NCI-H1048 (cell line): ENCODE data around the gene TRIM58.

Experiments
- DNase-seq: peaks from one replicate; lab custom pipeline; 2025; lab: John Stamatoyannopoulos, UW

TRIM58 gene, protein sequence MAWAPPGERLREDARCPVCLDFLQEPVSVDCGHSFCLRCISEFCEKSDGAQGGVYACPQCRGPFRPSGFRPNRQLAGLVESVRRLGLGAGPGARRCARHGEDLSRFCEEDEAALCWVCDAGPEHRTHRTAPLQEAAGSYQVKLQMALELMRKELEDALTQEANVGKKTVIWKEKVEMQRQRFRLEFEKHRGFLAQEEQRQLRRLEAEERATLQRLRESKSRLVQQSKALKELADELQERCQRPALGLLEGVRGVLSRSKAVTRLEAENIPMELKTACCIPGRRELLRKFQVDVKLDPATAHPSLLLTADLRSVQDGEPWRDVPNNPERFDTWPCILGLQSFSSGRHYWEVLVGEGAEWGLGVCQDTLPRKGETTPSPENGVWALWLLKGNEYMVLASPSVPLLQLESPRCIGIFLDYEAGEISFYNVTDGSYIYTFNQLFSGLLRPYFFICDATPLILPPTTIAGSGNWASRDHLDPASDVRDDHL

DNA sequence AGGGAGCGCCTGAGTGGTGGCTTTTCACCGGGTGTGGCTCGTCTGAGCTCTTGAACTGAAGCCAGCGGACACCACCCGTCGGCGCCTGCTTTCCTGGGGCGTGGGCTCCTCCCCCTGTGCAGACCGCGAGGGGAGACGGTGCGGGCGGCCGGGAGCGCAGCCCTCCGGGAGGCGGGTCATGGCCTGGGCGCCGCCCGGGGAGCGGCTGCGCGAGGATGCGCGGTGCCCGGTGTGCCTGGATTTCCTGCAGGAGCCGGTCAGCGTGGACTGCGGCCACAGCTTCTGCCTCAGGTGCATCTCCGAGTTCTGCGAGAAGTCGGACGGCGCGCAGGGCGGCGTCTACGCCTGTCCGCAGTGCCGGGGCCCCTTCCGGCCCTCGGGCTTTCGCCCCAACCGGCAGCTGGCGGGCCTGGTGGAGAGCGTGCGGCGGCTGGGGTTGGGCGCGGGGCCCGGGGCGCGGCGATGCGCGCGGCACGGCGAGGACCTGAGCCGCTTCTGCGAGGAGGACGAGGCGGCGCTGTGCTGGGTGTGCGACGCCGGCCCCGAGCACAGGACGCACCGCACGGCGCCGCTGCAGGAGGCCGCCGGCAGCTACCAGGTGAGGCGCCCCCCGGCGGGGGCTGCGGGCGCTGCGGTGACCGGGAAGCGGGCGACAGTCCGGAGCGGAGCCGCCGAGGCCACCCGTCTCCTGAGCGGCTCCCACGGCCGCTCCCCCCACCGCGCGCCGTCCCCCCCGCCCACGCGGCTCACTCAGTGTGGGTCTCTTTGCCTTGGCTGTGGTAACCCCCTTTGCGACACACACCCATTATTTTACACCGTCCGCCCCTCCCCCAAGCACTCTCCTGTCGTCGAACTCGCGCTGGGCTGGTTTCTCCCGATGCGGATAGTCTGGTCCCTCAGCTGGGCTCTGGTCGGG, at the start of gene TRIM58:
TSS of gene TRIM58 (plus strand) at position 119 of the 916 bp plus-strand sequence. CDS start at position 179, 60 bp downstream.
- peak; percentile 70 for DNase-seq

DNA sequence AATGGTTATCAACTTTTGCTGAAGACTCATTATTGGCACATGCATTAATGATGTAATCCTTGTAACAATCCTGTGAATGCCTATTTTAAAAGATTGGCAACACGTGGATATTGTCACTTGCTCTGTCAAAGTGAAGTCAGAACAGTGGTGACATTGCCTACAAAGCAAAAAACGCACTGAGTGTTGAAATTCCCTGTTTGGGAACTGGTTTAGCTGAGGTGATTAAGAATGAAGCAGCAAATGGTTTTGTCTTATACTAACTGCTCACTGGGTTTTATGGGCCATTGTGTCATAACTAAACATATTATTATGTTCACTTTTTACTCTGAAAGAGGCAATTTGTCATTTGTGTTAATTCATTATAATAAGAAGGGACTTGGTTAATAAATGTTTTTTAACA, 44.4 kb upstream of the TRIM58 start:
- DNase-seq = no peak

DNA sequence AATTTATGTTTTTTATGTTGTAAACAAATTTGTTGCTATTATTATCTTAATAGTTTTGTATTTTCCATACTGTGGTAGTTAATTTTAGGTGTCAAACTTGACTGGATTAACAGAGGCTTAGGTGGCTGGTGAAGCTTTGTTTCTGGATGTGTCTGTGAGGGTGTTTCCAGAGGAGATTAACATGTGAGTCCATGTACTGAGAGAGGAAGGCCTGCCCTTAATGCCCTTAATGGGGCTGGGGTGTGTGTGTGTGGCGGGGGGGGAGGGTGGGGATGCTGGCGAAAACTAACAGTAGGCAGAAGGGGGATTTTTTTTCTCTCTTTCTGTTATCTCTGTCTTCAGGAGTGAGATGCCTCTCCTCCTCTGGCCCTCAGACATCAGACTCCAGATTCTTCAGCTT, 34.9 kb upstream of the TRIM58 start:
- DNase-seq = no peak

DNA sequence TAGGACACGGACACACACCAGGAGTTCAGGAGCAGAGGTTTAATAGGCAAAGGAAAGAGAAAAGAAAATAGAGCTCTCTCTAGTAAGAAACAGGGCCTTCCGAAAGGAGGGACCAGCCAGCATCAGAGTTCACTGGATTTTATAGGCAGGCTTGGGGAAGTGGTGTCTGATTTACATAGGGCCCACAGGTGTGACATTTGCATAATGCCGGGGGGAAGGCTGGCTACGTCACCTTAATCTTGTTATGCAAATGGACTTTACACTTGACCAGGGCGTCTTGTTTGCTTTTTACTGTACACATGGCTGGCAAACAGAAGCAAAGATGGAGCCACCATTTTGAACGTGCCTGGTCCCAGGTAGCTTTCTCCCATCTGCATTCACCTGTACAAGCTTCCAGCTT, 33.0 kb upstream of the TRIM58 start, which contains the start of gene OR14A16:
TSS of gene OR14A16 (minus strand) at position 97 of the 400 bp plus-strand sequence. CDS start 8,390 bp downstream, outside the sequence.
- peak; percentile 85 for DNase-seq

DNA sequence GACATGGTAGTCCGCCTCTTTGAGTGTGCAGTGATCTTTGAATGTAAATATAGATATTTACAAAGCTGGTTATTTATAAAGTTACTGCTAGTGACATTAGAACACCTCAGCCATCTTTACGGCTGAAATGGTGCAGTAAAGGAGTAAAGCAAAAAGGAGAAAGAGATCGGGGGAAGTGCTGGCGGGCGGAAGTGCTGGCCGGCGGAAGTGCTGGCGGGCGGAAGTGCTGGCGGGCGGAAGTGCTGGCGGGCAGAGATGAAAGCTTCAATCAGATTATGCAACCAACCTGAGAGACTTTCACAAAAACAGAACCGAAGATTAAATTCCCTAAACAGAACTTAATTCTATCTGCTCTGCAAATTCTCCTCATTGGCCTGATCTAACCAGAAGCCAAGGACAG, 31.6 kb upstream of the TRIM58 start:
- no peak for DNase-seq

DNA sequence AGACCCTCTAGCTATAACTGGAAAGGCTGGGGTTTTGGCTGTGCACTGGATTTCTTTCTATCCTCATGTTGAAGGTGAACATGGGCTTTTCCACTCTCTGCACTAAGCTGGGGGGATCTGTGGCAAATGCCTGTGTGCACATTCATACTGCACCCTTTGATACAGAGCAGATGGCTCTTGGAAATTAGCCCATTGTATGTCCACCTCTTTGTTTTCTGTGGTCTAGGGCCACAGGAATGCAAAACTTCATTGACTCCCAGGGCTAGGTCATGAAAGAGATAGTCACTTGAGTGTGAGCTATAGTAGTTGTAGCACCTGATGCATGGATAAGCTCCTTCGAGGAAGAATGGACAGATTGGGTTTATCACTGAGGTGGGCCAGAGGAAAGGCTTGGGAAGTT, 27.3 kb upstream of the TRIM58 start:
- no peak for DNase-seq

DNA sequence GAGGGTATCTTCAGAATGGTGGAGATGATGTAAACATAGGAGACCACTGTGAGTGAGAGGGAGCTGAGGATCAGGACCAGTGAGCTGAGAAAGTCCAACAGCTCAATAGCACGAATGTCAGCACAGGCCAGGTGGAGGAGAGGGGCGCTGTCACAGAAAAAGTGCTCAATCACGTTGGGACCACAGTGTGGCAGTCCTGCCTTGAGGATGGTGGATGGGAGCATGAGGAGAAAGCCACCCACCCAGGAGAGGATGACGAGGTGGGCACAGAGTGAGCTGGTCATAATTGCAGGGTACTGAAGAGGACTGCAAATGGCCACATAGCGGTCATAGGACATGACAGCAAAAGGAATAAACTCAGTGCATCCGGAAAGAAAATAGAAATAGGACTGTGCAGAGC, 23.4 kb upstream of the TRIM58 start:
- no peak for DNase-seq

DNA sequence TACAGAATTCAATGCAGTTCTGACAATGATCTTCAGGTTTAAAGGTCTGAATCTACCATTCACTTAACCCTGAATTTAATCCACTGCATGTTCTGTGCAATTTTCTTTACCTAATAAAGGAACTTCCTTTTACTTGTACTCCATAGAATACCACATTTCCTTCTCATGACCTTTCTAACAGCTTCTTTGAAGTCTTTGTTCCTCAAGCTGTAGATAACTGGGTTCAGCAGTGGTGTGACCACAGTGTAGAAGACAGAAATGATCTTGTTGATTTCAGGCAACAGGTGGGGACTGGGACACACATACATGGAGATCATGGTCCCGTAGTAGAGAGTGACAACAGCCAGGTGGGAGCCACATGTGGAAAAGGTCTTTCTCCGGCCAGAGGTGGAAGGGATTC, 16.2 kb upstream of the TRIM58 start:
- no peak for DNase-seq

DNA sequence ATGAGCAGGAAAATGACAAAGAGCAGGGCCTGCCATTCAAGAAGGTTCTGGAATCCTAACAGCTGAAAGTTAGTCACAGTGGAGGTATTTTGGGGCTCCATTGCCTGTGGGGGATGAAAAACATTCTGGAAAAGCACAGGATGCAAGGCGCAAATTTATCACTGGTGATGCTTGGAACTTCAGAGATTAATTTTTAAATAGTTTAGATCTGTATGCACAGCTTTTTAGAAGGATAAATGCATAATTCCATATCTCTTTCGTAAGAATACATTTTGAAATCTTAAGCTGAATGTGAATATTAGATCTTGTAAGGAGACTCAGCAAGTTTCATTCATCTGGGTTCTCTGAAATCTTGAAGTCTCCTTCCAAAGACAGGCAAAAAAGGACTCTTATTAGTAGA, 15.2 kb upstream of the TRIM58 start, which contains the start of gene OR11L1:
TSS of gene OR11L1 (minus strand) at position 101 of the 400 bp plus-strand sequence. CDS start at position 101, 0 bp downstream.
- DNase-seq = no peak

DNA sequence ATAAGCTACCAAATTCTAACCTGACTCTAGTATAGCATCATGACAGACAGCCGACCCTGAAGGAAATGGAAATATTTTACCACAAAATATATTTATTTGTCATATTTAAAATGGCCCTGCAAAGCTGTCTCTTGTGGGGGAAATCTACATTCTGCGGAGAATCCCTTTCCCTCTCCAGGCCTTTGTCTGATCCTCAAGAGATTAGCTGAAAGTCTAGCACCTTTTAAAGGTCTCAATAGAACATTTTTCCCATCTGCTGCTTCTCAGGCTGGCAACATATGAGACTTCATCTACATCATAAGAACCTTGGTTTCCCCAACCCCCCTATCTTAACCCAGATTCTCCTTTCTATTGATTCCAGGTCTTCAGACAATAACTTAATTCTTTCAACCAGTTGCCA, 13.6 kb upstream of the TRIM58 start:
- DNase-seq = no peak

DNA sequence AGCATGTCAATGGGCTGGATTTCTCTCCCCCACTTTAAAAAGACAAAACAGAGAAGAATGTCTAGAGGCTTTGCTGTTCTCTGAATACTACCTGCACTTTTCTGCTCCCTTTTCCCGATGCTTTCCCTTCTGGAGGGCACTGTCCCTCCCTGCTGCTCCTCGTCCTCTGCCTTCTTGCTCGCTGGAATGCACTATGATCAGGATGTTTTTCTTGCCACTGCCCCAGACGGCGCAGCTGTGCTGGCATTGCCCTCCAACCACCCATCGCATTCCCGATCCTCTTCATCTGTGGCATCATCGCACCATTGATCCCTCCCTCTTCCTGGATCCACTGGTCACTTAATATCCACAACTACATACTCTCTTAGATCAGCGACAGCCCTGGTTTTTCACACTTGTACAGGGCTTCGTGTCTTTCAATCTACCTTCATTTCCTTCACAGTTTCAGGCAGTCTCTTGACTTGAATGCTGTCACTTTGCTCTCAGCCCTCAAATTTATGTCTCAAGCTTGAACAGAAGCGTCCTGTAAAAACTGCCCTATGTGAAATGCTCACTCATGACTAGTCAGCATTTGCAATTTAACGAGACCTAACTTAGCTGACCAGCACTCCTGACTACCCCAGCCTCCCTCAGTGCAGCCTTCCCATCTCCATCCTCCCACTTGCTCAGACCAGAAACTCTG, 11.8 kb upstream of the TRIM58 start:
- DNase-seq = no peak

DNA sequence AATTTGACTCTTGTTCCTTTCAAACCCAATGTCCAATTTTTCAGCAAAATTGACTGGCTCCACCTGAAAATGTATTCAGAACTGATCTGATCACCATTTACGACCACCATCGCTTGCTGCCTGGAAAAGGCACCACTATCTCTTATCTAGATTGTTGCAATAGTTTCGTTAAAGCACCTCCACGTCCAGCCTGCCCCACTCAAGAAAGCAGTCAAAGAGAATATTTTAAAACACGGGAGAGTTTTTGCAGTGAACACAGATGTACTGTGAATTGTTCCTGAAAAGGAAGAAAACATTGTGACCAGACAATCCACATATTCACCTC, 11.3 kb upstream of the TRIM58 start:
- no peak for DNase-seq

DNA sequence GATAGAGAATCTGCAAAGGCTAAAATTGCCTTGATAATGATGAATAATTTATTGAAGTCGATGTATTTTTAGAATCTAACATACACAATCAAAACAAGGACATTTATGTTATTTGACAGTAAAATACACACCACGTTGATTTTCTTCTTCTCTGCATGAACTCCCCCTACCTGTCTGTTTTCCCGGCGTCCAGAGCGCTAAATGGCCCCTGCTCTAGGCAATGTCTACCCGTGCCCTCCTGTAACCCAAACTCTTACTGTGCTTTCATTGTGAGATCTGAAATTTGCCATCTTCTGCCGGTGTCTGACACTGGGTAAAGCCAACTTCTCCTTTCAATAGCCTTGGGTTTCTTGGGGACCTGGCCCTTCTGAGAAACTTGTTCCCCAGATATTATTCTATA, 8.6 kb upstream of the TRIM58 start:
- DNase-seq = no peak

DNA sequence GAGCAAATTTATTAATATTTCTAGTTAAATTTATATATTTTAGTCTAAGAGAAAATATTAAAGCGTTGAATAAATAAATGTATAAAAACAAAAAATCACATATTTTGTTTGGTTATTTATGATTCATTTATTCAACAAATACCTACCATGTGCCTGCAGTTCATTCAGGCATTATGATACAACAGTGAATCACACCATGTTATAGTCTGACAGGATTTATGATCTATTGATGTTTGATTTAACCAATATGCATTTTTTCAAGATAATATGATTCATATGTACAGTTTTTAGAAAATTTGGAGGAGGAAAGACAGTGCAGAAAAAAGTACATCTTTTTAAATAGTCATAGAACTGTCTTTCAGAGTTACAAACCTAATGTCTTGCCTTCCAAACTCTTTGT, 7.4 kb upstream of the TRIM58 start:
- no peak for DNase-seq

DNA sequence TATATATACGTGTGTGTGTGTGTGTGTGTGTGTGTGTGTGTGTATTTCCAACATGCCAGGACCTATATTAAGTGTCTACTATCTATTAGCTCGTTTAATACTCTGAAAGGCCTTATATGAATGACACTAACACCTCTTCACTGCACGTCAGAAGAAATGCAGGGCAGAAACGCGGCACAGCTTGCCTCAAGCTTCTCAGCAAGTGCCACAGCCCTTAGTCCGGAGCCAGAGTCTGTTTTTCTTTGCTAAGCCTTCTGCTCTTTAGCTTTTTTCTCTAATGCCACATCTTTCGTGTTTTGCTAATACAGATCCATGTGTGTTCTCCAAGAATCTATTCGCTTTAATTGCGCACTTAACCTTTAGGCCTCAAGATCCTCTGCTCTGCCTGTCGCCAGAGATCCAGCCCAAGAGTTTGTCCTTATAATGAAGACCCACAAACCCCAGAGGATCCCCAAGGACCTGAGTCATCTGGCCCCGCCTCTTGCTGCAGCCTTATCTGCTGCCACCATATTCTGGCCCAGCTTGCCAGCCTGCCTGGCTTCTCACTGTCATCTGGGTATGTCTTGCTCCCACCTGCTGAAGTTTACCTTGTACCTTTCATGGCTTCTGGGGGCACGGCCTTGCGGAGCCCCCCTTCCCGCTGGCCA, 2.0 kb upstream of the TRIM58 start:
- DNase-seq = no peak

DNA sequence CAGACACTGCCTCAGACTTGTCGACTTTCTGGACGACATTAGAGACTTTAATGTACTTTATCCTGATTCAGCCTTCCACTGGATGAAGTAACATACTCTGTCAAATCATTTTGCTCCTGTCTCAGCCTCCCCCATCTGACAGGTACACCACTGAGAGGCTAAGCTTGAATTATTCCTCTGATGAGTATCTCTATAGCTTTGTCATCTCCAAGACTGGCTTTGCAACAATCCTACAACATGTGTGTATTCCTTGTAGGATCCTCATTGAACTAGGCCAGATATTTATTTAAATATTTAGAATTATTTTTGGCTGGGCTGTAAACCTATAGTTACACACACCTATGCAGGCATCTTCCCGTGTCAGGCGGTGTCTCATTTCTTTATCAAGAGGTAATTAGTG, 1.1 kb upstream of the TRIM58 start:
- DNase-seq = no peak

DNA sequence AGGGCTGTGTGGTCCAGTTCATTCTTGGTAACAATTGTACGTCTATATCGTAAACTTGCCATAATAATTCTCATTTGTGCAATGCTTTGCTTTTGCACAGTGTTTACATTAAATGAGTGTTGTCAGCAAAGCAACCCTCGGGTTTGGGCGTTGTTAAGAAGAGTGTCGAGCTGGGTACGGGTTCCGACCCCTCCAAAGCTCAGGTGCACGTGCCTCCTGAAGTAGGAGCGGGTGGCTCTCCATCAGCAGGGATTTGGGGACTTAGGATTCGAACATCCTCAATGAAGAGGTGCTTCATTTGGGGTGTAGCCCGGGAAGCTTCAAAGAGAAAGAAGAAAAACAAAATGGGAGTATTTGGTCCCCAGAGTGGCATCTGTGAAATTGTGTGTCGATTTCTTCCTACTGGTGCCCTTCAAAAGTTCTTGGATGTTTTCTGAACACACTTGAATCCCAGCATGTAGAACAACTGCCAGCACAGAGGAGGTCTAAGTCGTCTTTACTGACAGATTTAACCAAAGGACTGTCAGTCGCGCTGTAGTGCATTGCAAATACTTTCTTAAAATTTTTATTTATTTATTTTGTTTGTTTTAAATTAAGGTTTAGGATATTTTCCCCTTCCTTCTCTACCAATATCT, 1.1 kb downstream of the TRIM58 start:
- no peak for DNase-seq

DNA sequence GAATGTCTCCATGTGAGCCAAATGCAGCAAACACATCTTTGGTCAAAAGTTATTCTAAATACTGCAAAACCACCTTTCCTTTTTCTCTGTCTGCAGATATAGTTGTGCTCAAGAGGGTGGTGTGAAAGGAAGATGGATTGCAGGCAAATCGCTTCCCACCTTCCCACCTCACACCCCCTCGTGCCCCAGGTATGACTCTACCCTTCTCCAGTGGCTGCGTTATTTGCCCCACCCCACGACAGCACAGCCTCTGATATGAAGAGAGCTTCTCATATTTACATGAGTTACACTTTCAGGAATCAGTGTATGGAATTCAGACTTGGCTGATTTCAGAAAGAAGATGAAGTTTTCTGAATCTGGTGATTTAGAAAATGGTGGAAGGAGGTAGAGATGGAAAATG, 5.8 kb downstream of the TRIM58 start:
- DNase-seq = no peak

DNA sequence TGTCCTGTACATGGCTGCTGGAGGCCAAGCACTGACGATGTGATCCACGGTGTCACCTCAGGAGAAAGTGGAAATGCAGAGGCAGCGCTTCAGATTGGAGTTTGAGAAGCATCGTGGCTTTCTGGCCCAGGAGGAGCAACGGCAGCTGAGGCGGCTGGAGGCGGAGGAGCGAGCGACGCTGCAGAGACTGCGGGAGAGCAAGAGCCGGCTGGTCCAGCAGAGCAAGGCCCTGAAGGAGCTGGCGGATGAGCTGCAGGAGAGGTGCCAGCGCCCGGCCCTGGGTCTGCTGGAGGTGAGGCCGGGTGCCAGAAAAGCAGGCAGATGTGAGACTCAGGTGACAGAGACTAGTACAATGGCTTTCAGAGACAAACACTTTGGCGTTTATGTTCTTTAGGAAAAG, 7.7 kb downstream of the TRIM58 start:
- no peak for DNase-seq

DNA sequence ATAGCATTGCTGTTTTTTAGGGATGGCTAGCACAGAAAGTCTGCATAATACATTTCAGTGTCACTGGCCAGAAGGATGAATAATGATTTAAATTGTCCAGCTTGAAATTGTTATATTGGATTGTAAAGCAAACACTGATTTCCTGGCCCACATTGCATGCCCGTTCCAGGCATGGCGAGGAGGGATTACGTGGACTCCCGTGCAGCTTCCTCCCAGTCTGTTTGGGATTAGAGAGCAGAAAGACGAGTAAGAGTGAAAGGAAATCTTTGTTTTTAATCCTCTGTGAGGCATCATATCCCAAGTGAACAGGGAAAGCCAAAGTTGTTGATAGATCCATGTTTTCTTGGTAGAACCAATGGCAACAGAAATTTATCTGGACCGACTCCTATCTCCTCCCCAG, 8.4 kb downstream of the TRIM58 start:
- no peak for DNase-seq

DNA sequence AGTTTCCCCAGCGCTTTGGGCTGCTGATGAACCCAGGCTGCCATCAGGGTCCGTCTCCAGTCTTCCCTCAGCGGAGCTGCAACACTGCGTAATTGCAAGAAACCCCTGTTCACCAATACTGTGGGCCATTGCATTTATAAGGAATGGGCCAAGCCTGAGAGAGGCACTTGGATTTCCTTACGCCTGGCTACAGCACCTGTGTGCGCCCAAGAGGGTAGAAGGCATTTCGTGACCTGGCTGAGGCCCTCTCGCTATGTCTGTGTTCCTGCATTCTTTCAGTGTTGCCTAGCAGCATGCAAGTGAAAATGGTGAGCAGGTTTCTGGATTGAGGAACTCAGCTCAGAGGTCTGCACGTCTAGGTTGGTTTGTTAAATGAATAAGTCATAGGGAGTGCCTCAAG, 26.4 kb downstream of the TRIM58 start:
- DNase-seq = no peak
